Retinal pigment epithelial cell (primary cell): ENCODE measurements around the gene CTSW.

Experiments used
- DNase-seq: peaks from one replicate; pipeline ENCODE4 v3.0.0-alpha.2; 2010; ENCODE audit warnings: low read depth
- H3K4me3 ChIP-seq: 2 replicates; pipeline ENCODE4 v1.5.1; 2011; ENCODE audit warnings: mild to moderate bottlenecking, low read length, control low read depth, moderate library complexity
- CTCF ChIP-seq: conservative IDR thresholded peaks from 2 replicates; pipeline ENCODE4 v1.5.1; 2011; ENCODE audit warnings: low read depth, low read length, control low read depth, inconsistent platforms

CTSW gene

DNA sequence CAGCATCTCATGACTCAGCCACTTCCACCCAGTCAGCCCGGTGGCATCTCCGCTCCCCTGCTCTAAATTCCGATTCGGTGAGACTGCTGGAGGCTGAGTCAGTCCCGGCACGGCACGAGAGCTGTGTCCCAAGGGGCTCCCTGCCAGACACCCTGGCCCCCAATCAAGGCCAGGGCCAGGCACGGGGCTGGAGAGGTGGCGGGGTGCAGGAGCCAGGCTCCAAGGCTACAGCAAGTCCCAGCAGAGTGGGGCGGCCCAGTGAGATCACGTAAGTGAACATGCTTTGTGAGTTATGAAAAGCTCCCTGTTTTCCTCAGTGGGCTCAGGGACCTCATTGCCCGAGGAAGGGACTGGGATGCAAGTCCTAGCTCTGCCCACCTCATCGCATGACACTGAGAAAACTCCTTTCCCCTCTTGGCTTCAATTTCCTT lies 36.2 kb downstream of the CTSW start:
- TF ChIP-seq CTCF: no peak
- DNase-seq: peak; percentile 94
- peak overlapping the region; percentile 23 for H3K4me3 ChIP-seq

- peak overlapping the region; percentile 23 for H3K4me3 ChIP-seq
- DNase-seq: no peak
- no peak for TF ChIP-seq CTCF
Measured at GRCh38 chr11:65916391-65916790, 36.8 kb downstream of the CTSW start.

DNA sequence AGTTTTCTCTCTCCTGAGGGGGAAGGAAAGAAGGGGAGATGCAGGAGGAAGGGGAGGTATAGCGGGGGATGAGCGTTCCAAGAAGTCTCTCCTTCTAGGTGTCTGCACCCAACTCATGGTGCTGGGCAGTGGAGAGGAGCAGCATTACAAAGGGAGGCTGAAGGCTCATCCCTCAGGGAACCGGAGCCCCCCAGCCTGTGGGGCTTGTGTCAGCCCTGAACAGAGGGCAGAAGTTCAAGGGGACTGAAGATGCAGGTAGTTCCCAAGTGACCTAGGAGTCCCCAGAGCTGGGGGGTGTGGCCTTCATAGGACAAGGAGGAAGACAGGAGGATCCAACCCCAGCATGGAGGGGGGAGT lies 37.4 kb downstream of the CTSW start:
- H3K4me3 ChIP-seq: no peak overlapping the region
- no peak for TF ChIP-seq CTCF
- DNase-seq: no peak

DNA sequence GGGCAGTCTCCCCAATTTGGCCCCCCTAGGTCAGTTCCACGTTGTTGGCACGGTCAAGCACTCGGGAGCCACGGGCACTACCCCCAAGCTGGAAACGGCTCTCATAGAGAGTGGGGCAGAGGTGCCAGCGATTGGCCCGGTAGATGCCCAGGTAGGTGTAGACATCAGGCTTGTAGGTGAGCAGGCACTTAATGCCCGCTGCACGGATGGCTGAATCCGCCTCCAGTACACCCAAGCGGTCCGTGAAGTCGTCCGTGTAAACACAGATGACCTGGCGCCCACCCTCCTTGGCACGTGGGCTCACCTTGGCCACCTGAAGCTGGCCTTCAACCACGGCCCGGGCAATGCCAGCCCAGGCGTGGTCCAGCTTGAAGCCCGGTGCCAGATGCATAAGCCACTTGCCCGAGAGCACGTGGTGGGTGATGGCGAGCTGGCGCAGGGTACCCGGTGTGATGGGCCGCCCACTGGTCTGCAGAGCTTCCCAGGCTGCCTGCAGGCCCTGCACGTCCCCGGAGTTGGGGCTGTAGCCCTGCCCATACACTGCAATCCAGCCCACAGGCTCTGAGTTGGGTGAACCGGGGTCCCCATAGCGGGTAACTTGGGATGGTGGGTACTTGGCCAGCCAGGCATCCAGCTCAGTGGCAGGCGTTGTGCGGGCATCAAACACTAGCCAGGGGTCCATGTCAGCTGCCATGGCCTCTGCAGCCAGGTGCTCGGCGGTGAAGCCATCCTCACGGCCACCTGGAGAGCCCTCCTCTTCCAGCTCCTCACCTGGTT lies 38.0 kb downstream of the CTSW start:
- no peak for TF ChIP-seq CTCF
- no peak for DNase-seq
- peak overlapping the region; percentile 84 for H3K4me3 ChIP-seq

DNA sequence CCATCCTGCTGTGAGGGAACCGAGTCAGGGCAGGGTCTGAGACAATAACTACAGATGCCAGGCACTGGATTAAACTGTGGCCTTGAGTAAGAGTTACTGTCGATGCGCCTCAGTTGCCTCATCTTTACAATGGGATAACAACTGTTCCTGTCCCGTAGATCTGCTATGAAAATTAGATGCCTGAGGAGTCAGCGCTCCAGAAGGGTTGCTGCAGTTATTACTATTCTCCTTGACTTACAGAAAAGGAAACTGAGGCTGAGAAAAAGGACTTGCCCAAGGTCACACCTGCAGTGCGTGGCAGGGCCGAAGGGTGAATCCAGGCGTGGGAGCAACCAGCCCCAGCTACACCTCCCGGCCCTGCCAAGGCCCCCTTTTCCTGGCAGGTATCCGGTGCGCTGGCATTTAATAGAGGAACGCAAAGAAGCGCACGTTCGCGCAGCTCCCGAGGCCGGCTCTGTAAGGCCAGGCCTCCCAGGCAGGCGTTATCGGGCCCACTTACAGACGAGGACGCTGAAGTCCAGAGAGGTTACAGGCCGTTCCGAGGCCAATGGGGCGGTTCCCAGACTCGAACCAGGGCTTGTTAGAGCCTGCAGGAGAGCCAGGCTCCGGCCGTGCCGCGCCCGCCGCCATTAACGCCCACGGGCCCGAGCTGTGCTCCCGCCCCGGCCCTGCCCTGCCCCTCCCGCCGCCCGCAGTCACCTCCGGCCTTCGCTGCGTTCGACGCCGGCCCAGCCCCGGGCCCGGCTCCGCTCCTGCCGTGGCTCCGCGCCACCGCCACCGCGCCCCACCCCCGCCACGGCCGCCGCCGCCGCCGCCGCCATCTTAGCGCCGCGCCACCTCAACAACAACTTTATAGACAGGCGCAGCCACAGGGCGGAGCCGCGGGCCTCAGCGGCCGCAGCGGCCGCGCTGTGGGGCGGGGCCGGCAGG lies 38.8 kb downstream of the CTSW start, which contains the start of gene C11orf68:
C11orf68 (minus strand) TSS at position 852 of the 930 bp plus-strand sequence; CDS start at position 821, 31 bp downstream.
- H3K4me3 ChIP-seq: peak within 1 kb of the TSS; percentile 84
- no peak for TF ChIP-seq CTCF
- DNase-seq: no peak

- no peak for TF ChIP-seq CTCF
Measured at GRCh38 chr11:65919141-65919572, 39.5 kb downstream of the CTSW start, which contains the start of gene DRAP1. DRAP1 (plus strand) TSS chr11:65919426; CDS start chr11:65919502, 76 bp downstream.

More at GRCh38 chr11:65919141-65919572, 39.5 kb downstream of the CTSW start, which contains the start of gene DRAP1:
- H3K4me3 ChIP-seq: peak within 1 kb of the TSS; percentile 84
- peak; percentile 91 for DNase-seq
